Skeletal muscle satellite cell (primary cell): ENCODE data around the gene C1orf116.
A peak's percentile ranks its signal among the peaks of the same experiment; 100 is the strongest.

Experiments
- H3K27me3 ChIP-seq: 2 replicates; pipeline ENCODE4 v1.7.0; 2013; ENCODE audit warnings: low read length; ENCODE audit not compliant: control insufficient read depth, insufficient read depth
- H3K36me3 ChIP-seq: 2 replicates; pipeline ENCODE4 v1.7.0; 2013; ENCODE audit warnings: mild to moderate bottlenecking, control low read depth, low read length; ENCODE audit not compliant: insufficient read depth
- H3K4me1 ChIP-seq: 2 replicates; pipeline ENCODE4 v1.7.0; 2013; ENCODE audit warnings: low read length; ENCODE audit not compliant: control insufficient read depth, insufficient read depth
- H3K4me2 ChIP-seq: 2 replicates; pipeline ENCODE4 v1.7.0; 2013; ENCODE audit warnings: mild to moderate bottlenecking, low read length
- H3K4me3 ChIP-seq: 2 replicates; pipeline ENCODE4 v1.7.0; 2013; ENCODE audit warnings: low read length
- H3K9ac ChIP-seq: 2 replicates; pipeline ENCODE4 v1.7.0; 2013; ENCODE audit warnings: mild to moderate bottlenecking, low read depth, low read length, moderate library complexity
- H3K9me3 ChIP-seq: replicated peaks from 2 replicates; pipeline ENCODE4 v1.7.0; 2013; ENCODE audit warnings: mild to moderate bottlenecking, control low read depth, low read length

C1orf116 gene

GRCh38 chr1:207014728-207015127 is 17.8 kb downstream of the C1orf116 start:
- no peak overlapping the region for H3K4me2 ChIP-seq
- no peaks in the 10 kb centered on the region for H3K27me3 ChIP-seq
- no peak overlapping the region for H3K9ac ChIP-seq
- peaks cover 10% of the 10 kb centered on the region for H3K4me1 ChIP-seq
- no peaks in the 10 kb centered on the region for H3K36me3 ChIP-seq
- H3K4me3 ChIP-seq: no peak overlapping the region
- no peaks in the 10 kb centered on the region for H3K9me3 ChIP-seq

GRCh38 chr1:207013321-207014085 is 19.1 kb downstream of the C1orf116 start:
- Histone ChIP-seq H3K4me1 (peaks cover 10% of the 10 kb centered on the region), H3K4me3 (no peak overlapping the region), H3K9ac (no peak overlapping the region), H3K9me3 (no peaks in the 10 kb centered on the region), H3K36me3 (no peaks in the 10 kb centered on the region), H3K27me3 (no peaks in the 10 kb centered on the region), H3K4me2 (no peak overlapping the region)

- Histone ChIP-seq H3K9me3 (no peaks in the 10 kb centered on the region), H3K9ac (no peak overlapping the region), H3K36me3 (no peaks in the 10 kb centered on the region), H3K4me2 (no peak overlapping the region), H3K27me3 (no peaks in the 10 kb centered on the region), H3K4me3 (no peak overlapping the region), H3K4me1 (peaks cover 18% of the 10 kb centered on the region)
These were observed 21.8 kb downstream of the C1orf116 start for GRCh38 chr1:207010726-207011125.

- Histone ChIP-seq H3K4me2 (no peak overlapping the region), H3K4me3 (no peak overlapping the region), H3K27me3 (no peaks in the 10 kb centered on the region), H3K9ac (no peak overlapping the region), H3K4me1 (peaks cover 18% of the 10 kb centered on the region), H3K36me3 (no peaks in the 10 kb centered on the region), H3K9me3 (no peaks in the 10 kb centered on the region)
These were observed 22.6 kb downstream of the C1orf116 start for GRCh38 chr1:207009945-207010344.

GRCh38 chr1:207009182-207009850 is 23.2 kb downstream of the C1orf116 start:
- peaks cover 18% of the 10 kb centered on the region for H3K4me1 ChIP-seq
- H3K4me3 ChIP-seq: no peak overlapping the region
- H3K27me3 ChIP-seq: no peaks in the 10 kb centered on the region
- no peaks in the 10 kb centered on the region for H3K9me3 ChIP-seq
- H3K9ac ChIP-seq: no peak overlapping the region
- H3K36me3 ChIP-seq: no peaks in the 10 kb centered on the region
- no peak overlapping the region for H3K4me2 ChIP-seq

GRCh38 chr1:207007352-207008033 is 25.1 kb downstream of the C1orf116 start:
- peak overlapping the region; percentile 65 for H3K9ac ChIP-seq
- H3K4me1 ChIP-seq: peaks cover 18% of the 10 kb centered on the region
- no peaks in the 10 kb centered on the region for H3K9me3 ChIP-seq
- no peaks in the 10 kb centered on the region for H3K27me3 ChIP-seq
- H3K36me3 ChIP-seq: no peaks in the 10 kb centered on the region
- peak overlapping the region; percentile 7 for H3K4me3 ChIP-seq
- H3K4me2 ChIP-seq: peak overlapping the region; percentile 62

GRCh38 chr1:207006914-207007313 is 25.6 kb downstream of the C1orf116 start:
- Histone ChIP-seq H3K9ac (peak overlapping the region; percentile 65), H3K27me3 (no peaks in the 10 kb centered on the region), H3K4me1 (peaks cover 18% of the 10 kb centered on the region), H3K4me2 (peak overlapping the region; percentile 62), H3K36me3 (no peaks in the 10 kb centered on the region), H3K9me3 (no peaks in the 10 kb centered on the region), H3K4me3 (peak overlapping the region; percentile 7)

GRCh38 chr1:207006083-207006482 is 26.5 kb downstream of the C1orf116 start:
- Histone ChIP-seq H3K9me3 (no peaks in the 10 kb centered on the region), H3K9ac (no peak overlapping the region), H3K4me3 (no peak overlapping the region), H3K27me3 (no peaks in the 10 kb centered on the region), H3K36me3 (no peaks in the 10 kb centered on the region), H3K4me2 (no peak overlapping the region), H3K4me1 (peaks cover 18% of the 10 kb centered on the region)

- Histone ChIP-seq H3K4me2 (no peak overlapping the region), H3K36me3 (no peaks in the 10 kb centered on the region), H3K9me3 (no peaks in the 10 kb centered on the region), H3K4me3 (no peak overlapping the region), H3K27me3 (no peaks in the 10 kb centered on the region), H3K4me1 (peaks cover 18% of the 10 kb centered on the region), H3K9ac (no peak overlapping the region)
These were observed 27.4 kb downstream of the C1orf116 start for GRCh38 chr1:207004931-207005830.

- Histone ChIP-seq H3K27me3 (no peaks in the 10 kb centered on the region), H3K4me3 (no peak overlapping the region), H3K4me2 (no peak overlapping the region), H3K9me3 (no peaks in the 10 kb centered on the region), H3K36me3 (no peaks in the 10 kb centered on the region), H3K4me1 (peaks cover 18% of the 10 kb centered on the region), H3K9ac (no peak overlapping the region)
These were observed 29.3 kb downstream of the C1orf116 start for GRCh38 chr1:207003210-207003609.

- no peaks in the 10 kb centered on the region for H3K27me3 ChIP-seq
- H3K4me3 ChIP-seq: no peak overlapping the region
- H3K9ac ChIP-seq: no peak overlapping the region
- H3K4me1 ChIP-seq: peaks cover 13% of the 10 kb centered on the region
- no peak overlapping the region for H3K4me2 ChIP-seq
- no peaks in the 10 kb centered on the region for H3K9me3 ChIP-seq
- no peaks in the 10 kb centered on the region for H3K36me3 ChIP-seq
These were observed 29.8 kb downstream of the C1orf116 start for GRCh38 chr1:207002724-207003146.
